ENCODE measurements around the gene TIMM9.

GRCh38 chr14:58390830-58391229 lies 36.5 kb downstream of the TIMM9 start:
- no peak for TF ChIP-seq CTCF (IDR thresholded peaks at IDR 0.05)
- no peak for TF ChIP-seq POLR2A (IDR thresholded peaks at IDR 0.05)
- TF ChIP-seq EP300 (IDR thresholded peaks at IDR 0.05) = no peak

All from suprapubic skin (tissue), 3 donors.